ENCODE measurements around the gene TM9SF1. TPM values are rescaled to one million over a fixed set of nuclear protein-coding genes. Genes with fewer than 3 reads are reported as not detected.

The TM9SF1 gene
- total and polyA plus RNA-seq, 2 of the 13 experiments (the other 11 are each of a cell fraction or from before 2014, with no cell fraction given): 83.2 to 110 TPM

DNA sequence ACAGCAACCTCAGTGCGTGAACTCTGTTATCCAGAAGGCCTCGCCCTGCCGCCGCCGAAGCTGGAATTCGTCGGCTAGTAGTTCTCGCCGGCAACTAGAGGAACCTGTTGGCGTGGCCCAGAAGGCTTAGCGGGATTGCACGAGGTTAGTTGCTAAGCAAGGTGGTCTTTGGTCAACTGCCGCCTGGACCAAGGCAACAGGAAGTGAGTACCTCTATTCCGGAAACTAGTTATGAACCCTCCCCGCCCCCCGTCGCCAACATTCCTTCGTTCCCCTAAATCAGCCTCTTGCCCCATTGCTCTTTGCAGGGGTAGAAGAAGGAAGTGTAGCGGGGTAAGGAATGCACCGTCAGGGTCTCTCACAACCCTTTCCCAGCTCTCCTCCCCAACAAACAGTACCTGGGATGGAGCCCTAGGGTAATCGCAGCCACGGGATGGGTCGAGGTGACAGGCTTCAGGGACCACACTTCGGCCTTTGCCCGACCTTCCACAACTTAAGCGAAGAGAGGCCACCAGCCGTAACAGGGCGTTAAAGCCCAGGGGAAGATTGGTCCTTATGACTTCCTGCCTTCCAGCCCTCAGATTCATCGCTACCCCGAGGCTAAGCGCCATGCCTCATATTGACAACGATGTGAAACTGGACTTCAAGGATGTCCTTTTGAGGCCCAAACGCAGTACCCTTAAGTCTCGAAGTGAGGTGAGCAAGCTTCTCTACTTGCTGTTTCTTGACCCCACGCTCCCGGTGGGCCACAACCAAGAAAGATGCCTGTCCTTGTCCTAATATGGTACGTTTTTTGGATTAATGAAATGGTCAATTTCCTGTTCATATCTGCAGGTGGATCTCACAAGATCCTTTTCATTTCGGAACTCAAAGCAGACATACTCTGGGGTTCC lies 37.6 kb upstream of the TM9SF1 start, which contains the start of gene GMPR2 (continued):
- TF ChIP-seq, protein P1, sequence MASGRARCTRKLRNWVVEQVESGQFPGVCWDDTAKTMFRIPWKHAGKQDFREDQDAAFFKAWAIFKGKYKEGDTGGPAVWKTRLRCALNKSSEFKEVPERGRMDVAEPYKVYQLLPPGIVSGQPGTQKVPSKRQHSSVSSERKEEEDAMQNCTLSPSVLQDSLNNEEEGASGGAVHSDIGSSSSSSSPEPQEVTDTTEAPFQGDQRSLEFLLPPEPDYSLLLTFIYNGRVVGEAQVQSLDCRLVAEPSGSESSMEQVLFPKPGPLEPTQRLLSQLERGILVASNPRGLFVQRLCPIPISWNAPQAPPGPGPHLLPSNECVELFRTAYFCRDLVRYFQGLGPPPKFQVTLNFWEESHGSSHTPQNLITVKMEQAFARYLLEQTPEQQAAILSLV (CRISPR knock-in tag; IDR thresholded peaks at IDR 0.05; ENCODE audit: borderline replicate concordance): peak; percentile 75
- TF ChIP-seq FLYWCH1 (CRISPR knock-in tag; IDR thresholded peaks at IDR 0.05) (0 out of 2 replicates have a peak, but pooled peaks have one; percentile 73), U2AF1 (optimal IDR thresholded peaks at IDR 0.05; ENCODE audit: low read depth, low read length) (peak; percentile 96), SMAD9 (CRISPR knock-in tag; IDR thresholded peaks at IDR 0.05) (peak; percentile 13), ZBTB1 (CRISPR knock-in tag; IDR thresholded peaks at IDR 0.05; ENCODE audit: borderline replicate concordance) (0 out of 2 replicates have a peak, but pooled peaks have one; percentile 20), TMF1 (CRISPR knock-in tag; IDR thresholded peaks at IDR 0.05; ENCODE audit: low read depth) (no peak; the same call in 1 of the 2 replicates), ARNTL (CRISPR knock-in tag; IDR thresholded peaks at IDR 0.05) (peak; percentile 75), ZNF335 (CRISPR knock-in tag; IDR thresholded peaks at IDR 0.05) (peak; percentile 93), TSC22D2 (CRISPR knock-in tag; IDR thresholded peaks at IDR 0.05; ENCODE audit: borderline replicate concordance) (peak; percentile 21), NFE2 (CRISPR knock-in tag; IDR thresholded peaks at IDR 0.05) (no peak), SMC3 (IDR thresholded peaks at IDR 0.05; ENCODE audit: low read length) (0 out of 2 replicates have a peak, but pooled peaks have one; percentile 2), SP140L (CRISPR knock-in tag; IDR thresholded peaks at IDR 0.05; ENCODE audit: borderline replicate concordance) (no peak; the same call in 1 of the 2 replicates), KDM1A (CRISPR knock-in tag; IDR thresholded peaks at IDR 0.05) (no peak), SALL1 (CRISPR knock-in tag; IDR thresholded peaks at IDR 0.05) (peak; percentile 85), SIX1 (CRISPR knock-in tag; IDR thresholded peaks at IDR 0.05; ENCODE audit: borderline replicate concordance) (peak; percentile 60; the same call in 1 of the 2 replicates)
- TF ChIP-seq, protein P2, sequence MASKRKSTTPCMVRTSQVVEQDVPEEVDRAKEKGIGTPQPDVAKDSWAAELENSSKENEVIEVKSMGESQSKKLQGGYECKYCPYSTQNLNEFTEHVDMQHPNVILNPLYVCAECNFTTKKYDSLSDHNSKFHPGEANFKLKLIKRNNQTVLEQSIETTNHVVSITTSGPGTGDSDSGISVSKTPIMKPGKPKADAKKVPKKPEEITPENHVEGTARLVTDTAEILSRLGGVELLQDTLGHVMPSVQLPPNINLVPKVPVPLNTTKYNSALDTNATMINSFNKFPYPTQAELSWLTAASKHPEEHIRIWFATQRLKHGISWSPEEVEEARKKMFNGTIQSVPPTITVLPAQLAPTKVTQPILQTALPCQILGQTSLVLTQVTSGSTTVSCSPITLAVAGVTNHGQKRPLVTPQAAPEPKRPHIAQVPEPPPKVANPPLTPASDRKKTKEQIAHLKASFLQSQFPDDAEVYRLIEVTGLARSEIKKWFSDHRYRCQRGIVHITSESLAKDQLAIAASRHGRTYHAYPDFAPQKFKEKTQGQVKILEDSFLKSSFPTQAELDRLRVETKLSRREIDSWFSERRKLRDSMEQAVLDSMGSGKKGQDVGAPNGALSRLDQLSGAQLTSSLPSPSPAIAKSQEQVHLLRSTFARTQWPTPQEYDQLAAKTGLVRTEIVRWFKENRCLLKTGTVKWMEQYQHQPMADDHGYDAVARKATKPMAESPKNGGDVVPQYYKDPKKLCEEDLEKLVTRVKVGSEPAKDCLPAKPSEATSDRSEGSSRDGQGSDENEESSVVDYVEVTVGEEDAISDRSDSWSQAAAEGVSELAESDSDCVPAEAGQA (IDR thresholded peaks at IDR 0.05; ENCODE audit: low read depth): peak; percentile 2
- TF ChIP-seq, protein P2 (CRISPR knock-in tag; IDR thresholded peaks at IDR 0.05; ENCODE audit: borderline replicate concordance): peak; percentile 85; the same call in 1 of the 2 replicates
- TF ChIP-seq, protein P3, sequence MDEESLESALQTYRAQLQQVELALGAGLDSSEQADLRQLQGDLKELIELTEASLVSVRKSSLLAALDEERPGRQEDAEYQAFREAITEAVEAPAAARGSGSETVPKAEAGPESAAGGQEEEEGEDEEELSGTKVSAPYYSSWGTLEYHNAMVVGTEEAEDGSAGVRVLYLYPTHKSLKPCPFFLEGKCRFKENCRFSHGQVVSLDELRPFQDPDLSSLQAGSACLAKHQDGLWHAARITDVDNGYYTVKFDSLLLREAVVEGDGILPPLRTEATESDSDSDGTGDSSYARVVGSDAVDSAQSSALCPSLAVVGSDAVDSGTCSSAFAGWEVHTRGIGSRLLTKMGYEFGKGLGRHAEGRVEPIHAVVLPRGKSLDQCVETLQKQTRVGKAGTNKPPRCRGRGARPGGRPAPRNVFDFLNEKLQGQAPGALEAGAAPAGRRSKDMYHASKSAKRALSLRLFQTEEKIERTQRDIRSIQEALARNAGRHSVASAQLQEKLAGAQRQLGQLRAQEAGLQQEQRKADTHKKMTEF (CRISPR knock-in tag; IDR thresholded peaks at IDR 0.05): peak; percentile 92
- TF ChIP-seq, protein P4, sequence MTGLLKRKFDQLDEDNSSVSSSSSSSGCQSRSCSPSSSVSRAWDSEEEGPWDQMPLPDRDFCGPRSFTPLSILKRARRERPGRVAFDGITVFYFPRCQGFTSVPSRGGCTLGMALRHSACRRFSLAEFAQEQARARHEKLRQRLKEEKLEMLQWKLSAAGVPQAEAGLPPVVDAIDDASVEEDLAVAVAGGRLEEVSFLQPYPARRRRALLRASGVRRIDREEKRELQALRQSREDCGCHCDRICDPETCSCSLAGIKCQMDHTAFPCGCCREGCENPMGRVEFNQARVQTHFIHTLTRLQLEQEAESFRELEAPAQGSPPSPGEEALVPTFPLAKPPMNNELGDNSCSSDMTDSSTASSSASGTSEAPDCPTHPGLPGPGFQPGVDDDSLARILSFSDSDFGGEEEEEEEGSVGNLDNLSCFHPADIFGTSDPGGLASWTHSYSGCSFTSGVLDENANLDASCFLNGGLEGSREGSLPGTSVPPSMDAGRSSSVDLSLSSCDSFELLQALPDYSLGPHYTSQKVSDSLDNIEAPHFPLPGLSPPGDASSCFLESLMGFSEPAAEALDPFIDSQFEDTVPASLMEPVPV (CRISPR knock-in tag; IDR thresholded peaks at IDR 0.05): peak; percentile 87
